PFSK-1 (cell line): Measurements from ENCODE around the gene DDX56.

Source experiments
- POLR2AphosphoS5 ChIP-seq: IDR thresholded peaks from 2 replicates; pipeline ENCODE4 v1.6.1; 2012; ENCODE audit warnings: low read depth, mild to moderate bottlenecking, control low read depth, low read length, moderate library complexity
- SIN3A ChIP-seq: IDR thresholded peaks from 2 replicates; pipeline ENCODE4 v1.6.1; 2012; ENCODE audit warnings: mild to moderate bottlenecking, low read length, moderate library complexity, borderline replicate concordance; ENCODE audit not compliant: insufficient read depth

DNA sequence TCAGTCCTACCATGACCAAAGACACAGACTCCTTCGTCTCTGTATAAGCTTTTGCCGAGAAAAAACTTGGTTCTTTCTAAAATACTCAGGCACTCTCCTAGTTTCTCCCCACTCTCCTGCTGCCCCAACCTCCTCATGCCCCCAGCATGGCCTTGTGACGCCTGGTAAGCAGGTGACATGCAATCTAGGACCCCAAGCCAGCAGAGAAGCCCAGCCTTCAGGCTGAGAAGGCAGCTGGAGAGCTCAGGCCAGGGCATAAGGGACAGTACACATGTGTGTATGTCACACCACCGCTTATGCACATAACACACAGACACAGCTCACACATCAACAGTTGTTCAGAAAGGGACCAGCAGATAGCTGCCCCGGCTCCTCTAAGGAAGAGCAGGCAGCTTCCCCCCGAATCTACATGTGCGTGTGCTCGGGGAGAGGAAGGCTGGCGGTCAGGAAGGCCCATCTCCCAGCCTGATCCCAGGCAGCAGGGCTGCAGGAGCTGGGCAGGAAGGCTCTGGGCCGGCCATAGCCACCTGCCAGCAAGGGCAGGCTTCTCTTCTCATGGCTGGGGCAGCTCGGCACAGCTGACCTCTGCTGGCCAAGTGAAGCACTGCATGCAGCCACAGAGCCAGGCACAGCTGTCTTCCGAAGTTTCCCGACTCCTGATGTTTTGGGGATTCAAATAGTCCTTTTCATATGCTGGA, 8.5 kb downstream of the DDX56 start:
- TF ChIP-seq POLR2AphosphoS5 (no peak; the same call in 1 of the 2 replicates), SIN3A (no peak)
